Anterior cingulate cortex (tissue), 58 donors: ENCODE data around the gene KLHDC8B.

Experiments
- DNase-seq, 58 donors: peaks; one replicate each; lab custom pipeline; 2025; lab: John Stamatoyannopoulos, UW

The KLHDC8B gene

DNA sequence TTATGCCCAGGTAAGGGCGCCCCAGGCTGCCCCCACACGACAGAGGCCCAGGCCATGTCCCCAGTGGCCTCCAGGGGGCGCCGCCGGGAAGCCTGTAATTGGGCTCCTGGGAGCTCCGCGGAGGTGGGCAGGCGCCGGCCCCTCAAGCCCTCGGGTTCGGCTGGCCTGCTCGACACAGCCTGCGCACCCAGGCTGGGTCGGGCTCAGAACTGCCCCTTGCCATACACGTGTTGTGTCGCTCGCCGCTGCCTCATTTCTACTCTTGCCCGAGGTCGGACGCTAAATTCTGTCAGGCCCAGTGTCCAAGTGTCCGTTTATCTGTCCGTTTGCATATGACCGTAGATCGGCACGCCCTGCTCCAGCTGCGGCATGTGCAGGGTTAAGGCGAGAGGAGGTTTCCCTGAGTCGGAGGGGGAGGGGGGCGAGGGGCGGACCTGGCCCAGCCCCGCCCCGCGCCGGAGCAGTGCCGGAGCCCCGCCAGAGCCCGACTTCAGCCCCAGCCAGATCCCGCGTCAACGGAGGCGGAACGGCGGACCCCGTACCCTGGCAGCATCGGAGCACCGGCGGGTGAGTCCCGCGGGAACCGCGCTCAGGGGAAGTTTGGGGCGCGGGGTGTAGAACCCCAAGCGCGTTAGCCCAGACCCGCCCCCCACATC is at the start of gene KLHDC8B:
Gene KLHDC8B (plus strand): TSS at position 480 of the 656 bp plus-strand sequence. CDS start 1,172 bp downstream, outside the sequence.
- DNase-seq: peak in 55 of 58 donors; percentile 30 to 87 (median 62)

DNA sequence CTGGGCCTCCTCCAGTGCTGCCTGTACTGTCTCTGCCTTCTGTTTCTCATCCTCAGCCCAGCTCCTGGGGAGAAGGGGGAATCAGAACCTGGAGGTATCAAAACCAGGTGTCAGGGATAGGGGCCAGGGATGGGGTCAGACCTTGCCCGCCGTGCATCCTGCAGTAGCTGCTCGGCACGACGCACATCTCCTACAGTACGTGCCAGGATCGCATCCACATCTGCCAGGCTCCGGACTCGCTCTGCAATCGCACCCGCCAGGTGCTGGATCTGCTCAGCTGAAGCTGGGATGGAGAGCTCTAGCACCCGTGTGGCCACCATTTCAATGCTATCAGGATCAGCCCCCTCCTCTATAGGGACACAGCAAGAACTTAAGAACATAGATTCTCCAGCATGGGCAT is 49.4 kb upstream of the KLHDC8B start:
- no peak for DNase-seq

DNA sequence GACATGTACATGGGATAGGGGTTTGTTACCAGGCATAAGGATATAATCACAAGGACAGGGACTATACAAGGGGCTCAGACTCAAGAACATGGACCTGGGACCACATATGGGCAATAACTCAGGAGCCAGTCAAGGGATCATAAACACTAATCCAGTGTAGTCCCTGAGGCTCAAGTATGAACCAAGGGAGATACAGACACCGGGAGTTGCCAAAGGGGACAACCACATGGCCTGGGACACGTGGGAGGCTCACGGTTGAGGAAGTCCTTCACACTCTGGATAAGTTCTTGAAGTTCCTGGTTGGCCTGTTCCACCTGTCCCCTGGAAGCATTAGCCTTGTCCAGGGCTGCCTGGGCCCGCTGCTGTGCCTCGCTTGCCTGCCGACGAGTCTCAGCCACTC is 48.9 kb upstream of the KLHDC8B start:
- DNase-seq: no peak

GRCh38 chr3:49122886-49123545 is 48.4 kb upstream of the KLHDC8B start:
- DNase-seq: no peak

GRCh38 chr3:49123687-49124086 is 47.7 kb upstream of the KLHDC8B start:
- DNase-seq: no peak

DNA sequence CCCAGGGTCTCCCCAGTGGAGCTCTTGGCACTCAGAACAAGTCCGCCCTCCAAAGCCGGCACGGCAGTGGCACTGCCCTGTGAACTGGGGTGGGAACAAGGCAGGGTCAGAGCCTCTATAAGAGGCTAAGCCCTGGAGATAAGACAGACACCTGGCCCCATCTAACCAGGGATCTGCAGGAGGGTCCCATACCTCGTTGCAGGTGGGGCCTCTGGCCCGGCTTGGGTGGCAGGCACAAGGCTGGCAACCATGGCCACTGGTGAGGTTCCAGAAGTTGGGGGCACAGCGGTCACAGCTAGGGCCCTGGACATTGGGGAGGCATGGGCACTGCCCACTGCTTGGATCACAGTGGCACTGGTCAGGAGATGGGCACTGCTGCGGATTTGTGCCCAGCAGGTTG is 47.2 kb upstream of the KLHDC8B start:
- DNase-seq: no peak

GRCh38 chr3:49124991-49125670 is 46.3 kb upstream of the KLHDC8B start:
- peak in 19 of 58 donors; percentile 5 to 50 (median 26) for DNase-seq

GRCh38 chr3:49131040-49131439 is 40.4 kb upstream of the KLHDC8B start:
- no peak for DNase-seq

- DNase-seq: no peak
These were observed 39.8 kb upstream of the KLHDC8B start for GRCh38 chr3:49131576-49131975.

DNA sequence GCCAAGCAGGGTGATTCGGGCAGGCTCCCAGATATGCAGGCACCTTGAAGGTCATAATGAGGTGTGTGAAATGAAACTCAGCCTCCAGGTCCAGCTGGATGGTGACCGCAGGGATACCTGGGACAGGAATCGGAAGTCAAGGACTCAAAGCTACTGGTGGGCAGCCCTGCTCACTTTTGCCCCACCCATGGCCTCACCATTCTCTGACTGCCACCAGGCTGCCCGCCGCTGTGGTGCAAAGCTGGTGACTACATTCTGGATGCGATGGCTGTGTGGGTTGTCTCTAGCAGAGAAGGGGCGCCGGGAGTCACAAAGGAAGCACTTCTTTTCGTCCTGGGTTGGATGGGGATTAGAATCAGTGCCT is 39.3 kb upstream of the KLHDC8B start:
- no peak for DNase-seq

- peak in 54 of 58 donors; percentile 8 to 73 (median 40) for DNase-seq
These were observed 38.8 kb upstream of the KLHDC8B start, which contains the start of gene LAMB2 for GRCh38 chr3:49132437-49133225. TSS of gene LAMB2 (minus strand) at chr3:49133050. CDS start at chr3:49132867, 183 bp downstream.

GRCh38 chr3:49133226-49133951 is 38.0 kb upstream of the KLHDC8B start:
- peak in 57 of 58 donors; percentile 17 to 82 (median 65) for DNase-seq

DNA sequence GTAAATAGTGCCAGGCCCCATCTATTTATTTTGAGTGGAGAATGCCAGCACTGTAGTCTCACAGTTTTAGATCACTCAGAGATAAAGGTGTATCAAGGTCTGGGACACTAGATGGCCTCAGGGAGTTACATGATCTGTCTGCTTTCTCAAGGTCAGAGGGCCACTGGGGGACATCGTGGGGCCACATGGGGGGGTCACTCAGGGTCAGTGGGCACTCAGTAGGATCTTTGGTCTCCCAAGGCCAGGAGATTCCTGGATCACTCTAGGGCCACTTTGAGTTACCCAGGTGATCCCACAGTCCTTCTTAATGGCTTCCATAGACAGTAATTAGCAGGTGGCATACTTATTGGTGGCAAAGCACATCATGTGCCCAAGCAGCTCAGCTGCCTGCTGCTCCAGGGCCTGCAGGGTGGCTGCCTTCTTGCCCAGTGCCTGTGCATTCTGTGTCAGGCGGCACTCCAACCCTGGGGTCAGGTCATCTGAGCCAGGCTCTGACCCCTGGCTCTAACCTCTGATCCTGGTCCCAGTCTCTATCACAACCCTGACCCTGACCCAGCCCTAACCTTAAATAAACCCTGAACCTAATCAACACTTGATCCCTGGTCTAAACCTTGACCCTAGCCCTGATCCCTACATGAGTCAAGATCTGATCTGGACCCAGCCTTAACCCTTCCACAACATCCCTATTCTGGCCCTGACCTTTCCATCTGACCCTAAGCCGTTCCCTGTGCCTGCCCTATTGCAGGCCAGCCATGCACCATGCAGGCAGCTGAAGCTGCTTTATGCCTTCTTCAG is 36.7 kb upstream of the KLHDC8B start:
- DNase-seq: no peak

- no peak for DNase-seq
These were observed 35.9 kb upstream of the KLHDC8B start for GRCh38 chr3:49135499-49135898.

DNA sequence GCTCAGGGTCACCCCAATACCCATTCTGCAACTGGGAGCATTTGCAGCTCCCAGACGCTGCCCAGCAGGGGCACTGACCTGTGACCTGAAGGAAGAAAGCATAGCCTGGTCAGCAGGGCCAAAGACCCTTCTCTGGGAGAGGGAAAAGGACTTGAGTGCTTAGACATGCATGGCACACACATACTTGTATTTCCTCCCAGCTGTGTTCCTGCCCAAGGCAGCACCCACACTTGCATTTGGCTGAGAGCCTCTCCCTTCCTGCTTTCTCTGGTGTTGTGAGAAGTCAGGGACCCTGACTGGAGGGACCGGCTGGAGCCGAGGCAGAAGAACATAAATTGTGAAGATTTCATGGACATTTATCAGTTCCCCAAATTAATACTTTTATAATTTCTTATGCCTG is 31.3 kb upstream of the KLHDC8B start:
- DNase-seq: no peak

DNA sequence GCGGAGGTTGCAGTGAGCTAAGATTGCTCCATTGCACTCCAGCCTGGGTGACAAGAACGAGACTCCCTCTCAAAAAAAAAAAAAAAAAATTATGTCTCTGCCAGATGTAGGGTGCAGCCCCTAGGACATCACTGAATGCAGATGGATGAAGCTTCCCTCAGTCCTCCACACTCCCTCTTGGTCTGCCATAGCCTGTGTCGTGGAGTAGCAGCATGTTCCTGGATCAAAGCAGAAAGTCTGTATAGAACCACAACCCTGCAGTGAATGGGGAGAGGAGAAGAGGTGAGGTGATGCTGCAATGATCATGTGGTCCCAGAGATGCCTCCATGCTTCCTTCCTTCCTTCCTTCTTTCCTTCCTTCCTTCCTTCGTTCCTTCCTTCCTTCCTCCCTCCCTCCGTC is 23.2 kb upstream of the KLHDC8B start:
- DNase-seq: no peak

GRCh38 chr3:49151610-49152009 is 19.8 kb upstream of the KLHDC8B start:
- no peak for DNase-seq

GRCh38 chr3:49153349-49153912 is 18.0 kb upstream of the KLHDC8B start:
- DNase-seq: no peak

- DNase-seq: no peak
These were observed 14.1 kb upstream of the KLHDC8B start for GRCh38 chr3:49157289-49157688.
